C4-2B (cell line): ENCODE data around the gene SLC16A10.
"Not testable (repeated sequence)": the region's sequence is repeated elsewhere in the genome, so short reads cannot be mapped to it uniquely, and the experiment has no call there.

Experiments used
- H3K27ac ChIP-seq: fragments of 450-650 bp; 2 replicates; pipeline ENCODE4 v1.5.1; 2017
- CTCF ChIP-seq: fragments of 450-650 bp; conservative IDR thresholded peaks from 2 replicates; pipeline ENCODE4 v1.5.1; 2017; ENCODE audit warnings: mild to moderate bottlenecking
- ZFX ChIP-seq: fragments of 450-650 bp; IDR thresholded peaks from 2 replicates; pipeline ENCODE4 v1.6.1; 2017

Gene SLC16A10

GRCh38 chr6:111250791-111251354, 163.6 kb downstream of the SLC16A10 start:
- TF ChIP-seq CTCF (no peak), ZFX (no peak)
- H3K27ac ChIP-seq = no peak overlapping the region

GRCh38 chr6:111252726-111253125, 165.4 kb downstream of the SLC16A10 start:
- no peak overlapping the region for H3K27ac ChIP-seq
- TF ChIP-seq CTCF (no peak), ZFX (no peak)

- TF ChIP-seq CTCF = no peak
- TF ChIP-seq ZFX = no peak
- no peak overlapping the region for H3K27ac ChIP-seq
Measured at GRCh38 chr6:111254004-111254778, 166.9 kb downstream of the SLC16A10 start.

- TF ChIP-seq CTCF (no peak), ZFX (no peak)
- no peak overlapping the region for H3K27ac ChIP-seq
Measured at GRCh38 chr6:111254779-111255166, 167.5 kb downstream of the SLC16A10 start.

- not testable (repeated sequence) for H3K27ac ChIP-seq
Measured at GRCh38 chr6:111255838-111256237, 168.5 kb downstream of the SLC16A10 start.

GRCh38 chr6:111256646-111257045, 169.3 kb downstream of the SLC16A10 start:
- no peak overlapping the region for H3K27ac ChIP-seq
- peak; percentile 39 for TF ChIP-seq CTCF
- no peak for TF ChIP-seq ZFX

- TF ChIP-seq ZFX (no peak), CTCF (no peak)
Measured at GRCh38 chr6:111258010-111258409, 170.7 kb downstream of the SLC16A10 start.

GRCh38 chr6:111258615-111259088, 171.3 kb downstream of the SLC16A10 start:
- peak overlapping the region; percentile 74 for H3K27ac ChIP-seq

More at GRCh38 chr6:111258010-111258409, 170.7 kb downstream of the SLC16A10 start:
- H3K27ac ChIP-seq = no peak overlapping the region

More at GRCh38 chr6:111258615-111259088, 171.3 kb downstream of the SLC16A10 start:
- no peak for TF ChIP-seq ZFX
- TF ChIP-seq CTCF = no peak
